Effector memory CD4-positive, alpha-beta T cell (primary cell): ENCODE measurements around the gene ZNF467.

ENCODE experiments used
- DNase-seq, 3 donors: peaks; one replicate each; pipeline ENCODE4 v3.0.0-alpha.2; 2020
- H3K27ac ChIP-seq: 2 replicates; pipeline ENCODE4 v1.7.0; 2013; ENCODE audit warnings: mild to moderate bottlenecking, low read length, moderate library complexity; ENCODE audit not compliant: insufficient read depth, poor library complexity, severe bottlenecking
- H3K27me3 ChIP-seq: replicated peaks from 2 replicates; pipeline ENCODE4 v1.7.0; 2013; ENCODE audit warnings: mild to moderate bottlenecking, low read length; ENCODE audit not compliant: insufficient read depth, control insufficient read depth, poor library complexity, severe bottlenecking
- H3K36me3 ChIP-seq: 2 replicates; pipeline ENCODE4 v1.7.0; 2013; ENCODE audit warnings: mild to moderate bottlenecking, low read length, moderate library complexity; ENCODE audit not compliant: control insufficient read depth, insufficient read depth
- H3K4me1 ChIP-seq: 2 replicates; pipeline ENCODE4 v1.7.0; 2013; ENCODE audit warnings: low read length, mild to moderate bottlenecking; ENCODE audit not compliant: control insufficient read depth, insufficient read depth, poor library complexity, severe bottlenecking
- H3K4me3 ChIP-seq: 2 replicates; pipeline ENCODE4 v1.7.0; 2013; ENCODE audit warnings: low read length, low read depth, mild to moderate bottlenecking; ENCODE audit not compliant: insufficient read depth, poor library complexity, severe bottlenecking
- H3K9me3 ChIP-seq: 2 replicates; pipeline ENCODE4 v1.7.0; 2013; ENCODE audit warnings: mild to moderate bottlenecking, low read length, moderate library complexity; ENCODE audit not compliant: control insufficient read depth

ZNF467 gene

GRCh38 chr7:149796287-149796860 is 23.0 kb upstream of the ZNF467 start:
- no peaks in the 10 kb centered on the region for H3K27me3 ChIP-seq
- no peak for DNase-seq
- no peak overlapping the region for H3K27ac ChIP-seq
- no peaks in the 10 kb centered on the region for H3K9me3 ChIP-seq
- no peaks in the 10 kb centered on the region for H3K36me3 ChIP-seq
- no peaks in the 10 kb centered on the region for H3K4me1 ChIP-seq
- no peak overlapping the region for H3K4me3 ChIP-seq

GRCh38 chr7:149795126-149795525 is 21.7 kb upstream of the ZNF467 start:
- H3K27ac ChIP-seq = no peak overlapping the region
- no peak overlapping the region for H3K4me3 ChIP-seq
- peaks cover 10% of the 10 kb centered on the region for H3K27me3 ChIP-seq
- no peaks in the 10 kb centered on the region for H3K36me3 ChIP-seq
- no peaks in the 10 kb centered on the region for H3K9me3 ChIP-seq
- H3K4me1 ChIP-seq = no peaks in the 10 kb centered on the region
- DNase-seq = no peak

GRCh38 chr7:149794661-149795060 is 21.3 kb upstream of the ZNF467 start:
- Histone ChIP-seq H3K36me3 (no peaks in the 10 kb centered on the region), H3K4me1 (no peaks in the 10 kb centered on the region), H3K4me3 (no peak overlapping the region), H3K27me3 (peaks cover 12% of the 10 kb centered on the region), H3K9me3 (no peaks in the 10 kb centered on the region), H3K27ac (no peak overlapping the region)
- DNase-seq = no peak

GRCh38 chr7:149793261-149793660 is 19.9 kb upstream of the ZNF467 start:
- Histone ChIP-seq H3K9me3 (no peaks in the 10 kb centered on the region), H3K27me3 (peaks cover 12% of the 10 kb centered on the region), H3K4me1 (no peaks in the 10 kb centered on the region), H3K36me3 (no peaks in the 10 kb centered on the region), H3K27ac (no peak overlapping the region), H3K4me3 (no peak overlapping the region)
- no peak for DNase-seq

- Histone ChIP-seq H3K27me3 (peaks cover 12% of the 10 kb centered on the region), H3K27ac (no peak overlapping the region), H3K4me3 (no peak overlapping the region)
Measured at GRCh38 chr7:149792220-149792595, 18.8 kb upstream of the ZNF467 start.

GRCh38 chr7:149791411-149792219 is 18.2 kb upstream of the ZNF467 start:
- Histone ChIP-seq H3K36me3 (no peaks in the 10 kb centered on the region), H3K4me1 (no peaks in the 10 kb centered on the region), H3K27me3 (peaks cover 12% of the 10 kb centered on the region), H3K27ac (no peak overlapping the region), H3K9me3 (no peaks in the 10 kb centered on the region), H3K4me3 (no peak overlapping the region)
- DNase-seq = no peak

More at GRCh38 chr7:149792220-149792595, 18.8 kb upstream of the ZNF467 start:
- Histone ChIP-seq H3K9me3 (no peaks in the 10 kb centered on the region), H3K4me1 (no peaks in the 10 kb centered on the region), H3K36me3 (no peaks in the 10 kb centered on the region)
- no peak for DNase-seq

GRCh38 chr7:149790754-149791360 is 17.5 kb upstream of the ZNF467 start:
- Histone ChIP-seq H3K9me3 (no peaks in the 10 kb centered on the region), H3K36me3 (no peaks in the 10 kb centered on the region), H3K4me3 (no peak overlapping the region), H3K27ac (no peak overlapping the region), H3K4me1 (no peaks in the 10 kb centered on the region), H3K27me3 (peaks cover 12% of the 10 kb centered on the region)
- no peak for DNase-seq

GRCh38 chr7:149790146-149790548 is 16.8 kb upstream of the ZNF467 start:
- no peaks in the 10 kb centered on the region for H3K9me3 ChIP-seq
- no peak overlapping the region for H3K27ac ChIP-seq
- H3K4me3 ChIP-seq = no peak overlapping the region
- no peaks in the 10 kb centered on the region for H3K36me3 ChIP-seq
- no peaks in the 10 kb centered on the region for H3K4me1 ChIP-seq
- DNase-seq = no peak
- H3K27me3 ChIP-seq = peaks cover 12% of the 10 kb centered on the region

- Histone ChIP-seq H3K36me3 (no peaks in the 10 kb centered on the region), H3K27me3 (peaks cover 12% of the 10 kb centered on the region), H3K4me1 (no peaks in the 10 kb centered on the region), H3K27ac (no peak overlapping the region), H3K9me3 (no peaks in the 10 kb centered on the region), H3K4me3 (no peak overlapping the region)
- no peak for DNase-seq
Measured at GRCh38 chr7:149789101-149789500, 15.7 kb upstream of the ZNF467 start.

GRCh38 chr7:149788300-149788851 is 15.0 kb upstream of the ZNF467 start:
- Histone ChIP-seq H3K36me3 (no peaks in the 10 kb centered on the region), H3K4me1 (no peaks in the 10 kb centered on the region), H3K27ac (no peak overlapping the region), H3K9me3 (no peaks in the 10 kb centered on the region), H3K27me3 (peaks cover 12% of the 10 kb centered on the region), H3K4me3 (no peak overlapping the region)
- DNase-seq = no peak
